Endothelial cell (in vitro differentiated cells): ENCODE results near the gene SLCO3A1. TPM values are rescaled to one million over a fixed set of nuclear protein-coding genes. Genes with fewer than 3 reads are reported as not detected.

Experiments
- DNase-seq: peaks from one replicate; pipeline ENCODE4 v3.0.0; 2021; ENCODE audit warnings: low spot score
- H3K27ac Mint-ChIP-seq: one replicate; pipeline ENCODE4 v1.8.0; 2021; ENCODE audit warnings: mixed read lengths, inconsistent platforms; ENCODE audit not compliant: unreplicated experiment
- H3K27me3 Mint-ChIP-seq: one replicate; pipeline ENCODE4 v1.8.0; 2021; ENCODE audit warnings: mild to moderate bottlenecking, moderate library complexity, mixed read lengths, inconsistent platforms; ENCODE audit not compliant: unreplicated experiment
- H3K36me3 Mint-ChIP-seq: one replicate; pipeline ENCODE4 v1.8.0; 2021; ENCODE audit warnings: mild to moderate bottlenecking, low read depth, mixed read lengths, inconsistent platforms; ENCODE audit not compliant: unreplicated experiment
- H3K4me1 Mint-ChIP-seq: one replicate; pipeline ENCODE4 v1.8.0; 2021; ENCODE audit warnings: mild to moderate bottlenecking, mixed read lengths, inconsistent platforms; ENCODE audit not compliant: unreplicated experiment
- H3K4me3 Mint-ChIP-seq: one replicate; pipeline ENCODE4 v1.8.0; 2021; ENCODE audit warnings: mild to moderate bottlenecking, mixed read lengths, inconsistent platforms; ENCODE audit not compliant: unreplicated experiment
- H3K9me3 Mint-ChIP-seq: one replicate; pipeline ENCODE4 v1.8.0; 2021; ENCODE audit warnings: mixed read lengths, inconsistent platforms; ENCODE audit not compliant: unreplicated experiment
- total RNA-seq: library from RNA; stranded (reverse); fragmentation: NEBNext Ultra II Directional; extraction: Animal tissue kit (Norgen Biotek cat#: 25700); gene quantifications from one replicate; pipeline ENCODE4 v1.2.1, GENCODE V29; 2021; ENCODE audit not compliant: unreplicated experiment
- TF ChIP-seq, protein P1 (sequence below): fragments of 200-600 bp; sonication (generic); IDR thresholded peaks from one replicate; pipeline ENCODE4 v1.5.0; 2021; ENCODE audit warnings: antibody characterized with exemption; ENCODE audit not compliant: unreplicated experiment

SLCO3A1 gene
- total RNA-seq, 1 donor from 2014 or later: 30.9 TPM

- TF ChIP-seq, protein P1, sequence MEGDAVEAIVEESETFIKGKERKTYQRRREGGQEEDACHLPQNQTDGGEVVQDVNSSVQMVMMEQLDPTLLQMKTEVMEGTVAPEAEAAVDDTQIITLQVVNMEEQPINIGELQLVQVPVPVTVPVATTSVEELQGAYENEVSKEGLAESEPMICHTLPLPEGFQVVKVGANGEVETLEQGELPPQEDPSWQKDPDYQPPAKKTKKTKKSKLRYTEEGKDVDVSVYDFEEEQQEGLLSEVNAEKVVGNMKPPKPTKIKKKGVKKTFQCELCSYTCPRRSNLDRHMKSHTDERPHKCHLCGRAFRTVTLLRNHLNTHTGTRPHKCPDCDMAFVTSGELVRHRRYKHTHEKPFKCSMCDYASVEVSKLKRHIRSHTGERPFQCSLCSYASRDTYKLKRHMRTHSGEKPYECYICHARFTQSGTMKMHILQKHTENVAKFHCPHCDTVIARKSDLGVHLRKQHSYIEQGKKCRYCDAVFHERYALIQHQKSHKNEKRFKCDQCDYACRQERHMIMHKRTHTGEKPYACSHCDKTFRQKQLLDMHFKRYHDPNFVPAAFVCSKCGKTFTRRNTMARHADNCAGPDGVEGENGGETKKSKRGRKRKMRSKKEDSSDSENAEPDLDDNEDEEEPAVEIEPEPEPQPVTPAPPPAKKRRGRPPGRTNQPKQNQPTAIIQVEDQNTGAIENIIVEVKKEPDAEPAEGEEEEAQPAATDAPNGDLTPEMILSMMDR: no peak
- H3K36me3 Mint-ChIP-seq: no peaks in the 10 kb centered on the region
- H3K27ac Mint-ChIP-seq: no peak overlapping the region
- no peaks in the 10 kb centered on the region for H3K27me3 Mint-ChIP-seq
- peaks cover 10% of the 10 kb centered on the region for H3K4me1 Mint-ChIP-seq
- H3K4me3 Mint-ChIP-seq: no peak overlapping the region
- no peaks in the 10 kb centered on the region for H3K9me3 Mint-ChIP-seq
- DNase-seq: no peak
Measured at GRCh38 chr15:91862891-91863504, 9.5 kb downstream of the SLCO3A1 start.

DNA sequence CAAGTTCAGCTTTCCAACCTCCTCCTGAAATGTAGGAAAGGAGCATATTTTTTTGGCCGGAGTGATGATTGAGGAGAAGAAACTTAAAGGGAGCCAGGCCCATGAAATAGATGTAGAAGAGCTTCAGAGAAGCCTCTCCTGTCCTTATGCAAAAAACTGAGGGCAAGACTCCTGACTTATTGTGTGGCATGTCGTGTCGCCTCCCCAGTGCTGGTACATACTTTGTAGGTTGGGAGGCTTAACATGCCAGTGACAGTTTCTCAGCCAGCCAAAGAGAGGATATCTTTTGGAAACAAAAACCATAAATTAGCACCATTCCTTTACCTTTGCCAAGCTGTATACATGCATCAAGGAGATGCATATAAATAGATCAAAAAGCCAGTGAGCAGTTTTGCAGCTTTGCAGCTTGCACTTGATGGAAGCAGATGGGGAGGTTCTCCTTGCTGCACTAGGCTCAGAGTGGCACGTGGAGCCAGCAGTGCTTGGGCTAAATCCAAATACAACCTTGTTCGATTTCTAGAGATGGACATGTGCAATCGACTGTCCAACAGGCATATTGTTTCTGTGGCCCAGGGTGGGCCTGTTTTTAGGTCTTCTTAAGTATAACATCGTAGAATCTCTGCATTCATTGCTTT lies 10.2 kb downstream of the SLCO3A1 start:
- Mint-ChIP-seq H3K36me3 (no peaks in the 10 kb centered on the region), H3K27ac (no peak overlapping the region), H3K9me3 (no peaks in the 10 kb centered on the region), H3K4me1 (peaks cover 10% of the 10 kb centered on the region), H3K27me3 (no peaks in the 10 kb centered on the region), H3K4me3 (no peak overlapping the region)
- no peak for DNase-seq
- TF ChIP-seq, protein P1: no peak

DNA sequence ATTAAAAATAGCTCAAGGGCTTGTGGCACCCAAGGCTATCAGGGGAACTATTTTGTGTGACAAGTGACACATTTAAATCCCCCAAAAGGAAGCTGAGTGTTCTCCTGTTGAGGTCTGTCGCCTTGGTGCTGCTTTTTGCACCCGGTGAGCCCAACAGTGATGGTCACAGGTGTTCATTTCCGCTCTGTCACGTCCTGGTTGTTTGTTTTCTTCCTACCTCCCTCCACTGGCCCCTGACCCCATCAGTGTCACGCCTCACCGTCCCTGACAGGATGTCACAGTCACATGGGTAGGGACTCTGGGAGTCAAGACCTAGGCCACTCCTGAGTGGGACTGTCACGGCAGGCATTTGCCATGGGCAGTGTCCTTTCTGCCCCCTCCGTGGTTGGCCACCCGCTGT lies 11.2 kb downstream of the SLCO3A1 start:
- Mint-ChIP-seq H3K27ac (no peak overlapping the region), H3K27me3 (no peaks in the 10 kb centered on the region), H3K4me3 (no peak overlapping the region), H3K36me3 (no peaks in the 10 kb centered on the region), H3K4me1 (peaks cover 10% of the 10 kb centered on the region), H3K9me3 (no peaks in the 10 kb centered on the region)
- DNase-seq: no peak
- TF ChIP-seq, protein P1: no peak

- no peak for DNase-seq
- Mint-ChIP-seq H3K27me3 (no peaks in the 10 kb centered on the region), H3K4me1 (peaks cover 10% of the 10 kb centered on the region), H3K27ac (no peak overlapping the region), H3K4me3 (no peak overlapping the region), H3K9me3 (no peaks in the 10 kb centered on the region), H3K36me3 (no peaks in the 10 kb centered on the region)
- TF ChIP-seq, protein P1: no peak
Measured at GRCh38 chr15:91865486-91865885, 12.0 kb downstream of the SLCO3A1 start.

DNA sequence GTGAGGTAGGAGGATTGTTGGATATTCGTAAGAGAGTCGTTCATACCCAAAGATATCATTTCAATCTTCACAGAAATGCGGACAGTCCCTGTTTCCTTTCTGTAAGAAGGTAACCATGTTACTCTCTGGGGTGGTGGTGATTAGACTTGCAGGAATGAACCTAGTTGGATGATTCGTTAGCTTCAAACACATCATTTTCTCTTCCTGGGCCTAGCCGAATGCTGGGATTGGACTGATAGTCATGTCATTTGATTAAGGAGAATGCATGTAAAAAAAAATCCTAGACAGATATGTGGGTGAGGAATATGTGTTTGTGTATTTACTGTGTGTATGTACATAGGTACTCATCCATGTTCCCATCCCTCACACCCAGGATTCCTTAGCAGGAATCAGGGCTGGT lies 12.4 kb downstream of the SLCO3A1 start:
- TF ChIP-seq, protein P1: no peak
- H3K36me3 Mint-ChIP-seq: no peaks in the 10 kb centered on the region
- no peaks in the 10 kb centered on the region for H3K9me3 Mint-ChIP-seq
- no peak overlapping the region for H3K4me3 Mint-ChIP-seq
- no peaks in the 10 kb centered on the region for H3K27me3 Mint-ChIP-seq
- DNase-seq: no peak
- H3K27ac Mint-ChIP-seq: no peak overlapping the region
- H3K4me1 Mint-ChIP-seq: peaks cover 10% of the 10 kb centered on the region
